BE2C (cell line): Measurements from ENCODE around the gene EXOC3L1.

Source experiments
- DNase-seq: peaks from one replicate; pipeline ENCODE4 v3.0.0-alpha.2; 2020
- H3K27me3 ChIP-seq: fragments of 250-450 bp; sonication (Bioruptor Pico); 2 replicates; pipeline ENCODE4 v1.5.1; 2020; ENCODE audit warnings: mild to moderate bottlenecking
- H3K36me3 ChIP-seq: fragments of 250-450 bp; sonication (Bioruptor Pico); 2 replicates; pipeline ENCODE4 v1.5.1; 2020; ENCODE audit warnings: mild to moderate bottlenecking
- H3K4me1 ChIP-seq: fragments of 250-450 bp; sonication (Bioruptor Pico); 2 replicates; pipeline ENCODE4 v1.5.1; 2020
- H3K4me3 ChIP-seq: 2 replicates; pipeline ENCODE4 v1.5.1; 2011; ENCODE audit warnings: low read depth, low read length
- H3K9me3 ChIP-seq: fragments of 250-450 bp; sonication (Bioruptor Pico); 2 replicates; pipeline ENCODE4 v1.5.1; 2020
- CTCF ChIP-seq: IDR thresholded peaks from 2 replicates; pipeline ENCODE4 v1.5.1; 2012; ENCODE audit warnings: mild to moderate bottlenecking, low read depth, low read length

The EXOC3L1 gene

GRCh38 chr16:67166598-67167168 lies 23.3 kb downstream of the EXOC3L1 start:
- no peaks in the 10 kb centered on the region for H3K9me3 ChIP-seq
- no peak for DNase-seq
- H3K4me1 ChIP-seq: peaks cover 14% of the 10 kb centered on the region
- no peaks in the 10 kb centered on the region; the same call in 1 of the 2 replicates for H3K27me3 ChIP-seq
- H3K4me3 ChIP-seq: no peak overlapping the region
- TF ChIP-seq CTCF: no peak
- no peaks in the 10 kb centered on the region for H3K36me3 ChIP-seq

GRCh38 chr16:67166110-67166547 lies 23.8 kb downstream of the EXOC3L1 start:
- no peak for TF ChIP-seq CTCF
- Histone ChIP-seq H3K4me1 (peaks cover 13% of the 10 kb centered on the region), H3K4me3 (no peak overlapping the region), H3K9me3 (no peaks in the 10 kb centered on the region), H3K36me3 (no peaks in the 10 kb centered on the region), H3K27me3 (no peaks in the 10 kb centered on the region; the same call in 1 of the 2 replicates)
- DNase-seq: peak; percentile 10

GRCh38 chr16:67165121-67166078 lies 24.5 kb downstream of the EXOC3L1 start:
- Histone ChIP-seq H3K9me3 (no peaks in the 10 kb centered on the region), H3K4me1 (peaks cover 8% of the 10 kb centered on the region), H3K36me3 (no peaks in the 10 kb centered on the region), H3K4me3 (peak overlapping the region; percentile 20; the same call in 1 of the 2 replicates), H3K27me3 (no peaks in the 10 kb centered on the region; the same call in 1 of the 2 replicates)
- no peak for TF ChIP-seq CTCF
- no peak for DNase-seq

GRCh38 chr16:67164599-67165061 lies 25.3 kb downstream of the EXOC3L1 start, which contains the start of gene HSF4:
HSF4 (plus strand) TSS chr16:67164745; CDS start chr16:67164812, 67 bp downstream.
- no peak for TF ChIP-seq CTCF
- no peaks in the 10 kb centered on the region; the same call in 1 of the 2 replicates for H3K27me3 ChIP-seq
- no peaks in the 10 kb centered on the region for H3K9me3 ChIP-seq
- no peaks in the 10 kb centered on the region for H3K36me3 ChIP-seq
- peaks cover 4% of the 10 kb centered on the region for H3K4me1 ChIP-seq
- DNase-seq: peak; percentile 57
- peak within 1 kb of the TSS; percentile 64 for H3K4me3 ChIP-seq

- Histone ChIP-seq H3K27me3 (no peaks in the 10 kb centered on the region; the same call in 1 of the 2 replicates), H3K9me3 (no peaks in the 10 kb centered on the region), H3K4me3 (peak overlapping the region; percentile 64), H3K36me3 (no peaks in the 10 kb centered on the region), H3K4me1 (peaks cover under 1% of the 10 kb centered on the region; the same call in 1 of the 2 replicates)
- no peak for TF ChIP-seq CTCF
- peak; percentile 39 for DNase-seq
Measured at GRCh38 chr16:67163999-67164558, 25.9 kb downstream of the EXOC3L1 start.
